ENCODE measurements around the gene PLCB1.

PLCB1 gene

DNA sequence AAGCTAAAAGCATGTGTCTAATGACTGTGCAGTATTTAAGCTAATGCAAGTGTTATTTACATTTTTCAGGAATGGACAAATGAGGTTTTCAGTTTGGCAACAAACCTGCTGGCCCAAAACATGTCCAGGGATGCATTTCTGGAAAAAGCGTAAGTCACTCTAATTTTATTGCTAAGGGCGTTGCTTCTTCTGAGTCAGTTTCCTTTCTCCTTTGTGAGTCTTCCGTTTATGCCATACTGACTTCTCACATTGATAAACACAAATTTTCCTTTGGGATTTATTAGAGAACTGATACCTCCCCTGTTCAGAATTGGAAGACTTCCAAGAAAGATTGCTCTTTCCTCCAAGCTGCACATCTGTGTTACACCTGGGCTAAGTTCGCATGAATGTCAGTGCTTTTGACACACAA lies 514.0 kb downstream of the PLCB1 start:
- FAIRE-seq, result no peak
- DNase-seq (ENCODE audit: low spot score), result no peak

DNA sequence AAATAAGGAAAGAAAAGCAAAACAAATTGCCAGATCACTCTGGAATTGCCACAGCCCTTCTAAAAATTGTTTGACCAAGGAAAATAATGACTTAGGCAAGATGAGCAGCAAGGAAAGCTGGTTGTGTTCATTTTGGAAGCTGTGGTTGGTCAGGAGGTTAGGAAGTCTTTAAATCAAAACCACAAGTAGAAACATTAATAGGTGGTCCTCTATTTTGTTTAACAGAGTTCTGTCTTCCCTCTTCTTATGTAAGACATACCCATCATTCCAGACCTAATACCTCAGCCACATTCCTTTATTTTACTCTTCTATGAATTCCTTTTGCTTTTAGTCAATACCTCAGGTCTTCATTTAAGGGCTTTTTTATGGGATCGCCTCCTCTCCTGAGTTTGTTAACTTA lies 514.6 kb downstream of the PLCB1 start:
- FAIRE-seq (no peak), DNase-seq (ENCODE audit: low spot score) (peak; percentile 49)

DNA sequence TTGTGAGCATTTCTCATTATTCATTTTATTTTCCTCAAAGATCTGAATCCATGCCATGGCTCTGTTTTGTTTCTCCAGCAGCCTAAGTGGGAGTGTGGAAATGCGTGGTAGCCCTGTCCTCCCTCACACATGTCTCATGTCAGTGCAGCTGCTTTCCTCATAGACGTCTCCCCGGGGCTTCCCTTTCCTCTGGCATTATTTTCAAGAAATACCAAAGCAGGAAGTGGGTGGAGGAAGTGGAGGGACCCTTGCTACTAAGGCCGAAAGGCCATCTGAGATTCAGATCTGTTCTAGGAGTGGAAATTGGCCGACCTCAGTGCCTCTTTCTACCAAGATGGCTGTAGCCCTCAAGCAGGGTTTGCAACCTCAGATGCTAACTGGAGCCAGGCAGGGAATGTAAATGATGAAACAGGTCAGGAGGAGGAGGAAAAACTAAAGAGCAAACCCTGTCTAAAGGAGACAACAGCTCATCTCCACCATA lies 515.9 kb downstream of the PLCB1 start:
- FAIRE-seq (no peak), DNase-seq (ENCODE audit: low spot score) (no peak)

DNA sequence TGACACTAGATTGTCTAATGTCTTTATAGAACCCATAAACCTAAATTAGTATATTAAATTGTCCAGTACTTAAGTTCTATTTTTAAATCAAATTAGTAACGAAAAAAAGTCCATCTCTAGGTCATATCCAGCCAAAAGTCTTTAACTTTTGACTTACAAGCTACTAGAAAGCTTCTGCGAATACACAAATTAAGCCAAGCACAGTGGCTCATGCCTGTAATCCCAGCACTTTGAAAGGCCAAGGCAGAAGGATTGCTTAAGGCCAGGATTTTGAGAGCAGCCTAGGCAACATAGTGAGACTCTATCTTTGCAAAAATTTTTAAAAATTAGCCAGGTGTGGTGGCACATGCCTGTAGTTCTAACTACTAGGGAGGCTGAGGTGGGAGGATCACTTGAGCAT lies 516.4 kb downstream of the PLCB1 start:
- FAIRE-seq, result no peak
- DNase-seq (ENCODE audit: low spot score), result no peak

DNA sequence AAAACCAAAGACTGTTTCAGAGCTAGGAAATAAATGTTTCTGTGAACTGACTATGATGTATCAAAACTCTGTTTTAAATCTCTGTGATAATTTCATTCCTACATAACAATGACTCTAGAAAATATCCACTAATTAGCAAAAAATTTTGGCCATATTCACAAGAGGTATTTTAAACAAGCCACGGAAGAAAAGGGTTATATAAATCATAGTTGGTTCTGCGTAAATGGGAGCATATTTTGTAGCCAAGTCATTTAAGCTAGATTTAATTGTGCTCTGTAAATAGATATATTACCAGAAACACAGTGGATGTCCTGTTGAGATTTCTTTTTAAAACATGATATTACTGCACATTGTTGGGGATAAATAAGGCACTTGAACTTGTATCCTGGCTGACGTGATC lies 520.3 kb downstream of the PLCB1 start:
- FAIRE-seq, result no peak

DNA sequence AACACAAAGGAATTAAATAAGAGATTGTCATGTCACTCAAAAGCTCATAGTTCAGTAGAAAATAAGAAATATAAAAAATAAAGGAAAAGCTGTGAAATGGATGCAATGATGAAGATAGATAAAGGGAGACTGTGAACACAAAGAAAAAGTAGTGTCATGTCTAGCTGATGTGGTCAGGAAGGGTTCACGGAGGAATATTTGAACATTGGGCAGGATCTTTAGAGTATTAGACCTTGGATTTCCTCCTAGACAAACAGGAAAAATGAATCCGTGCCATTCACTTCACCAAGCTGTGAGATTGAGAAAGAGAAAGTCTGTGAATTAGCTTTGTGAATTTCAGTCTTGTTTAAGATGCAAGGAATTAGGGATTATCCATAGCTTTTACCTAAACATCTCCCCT lies 522.4 kb downstream of the PLCB1 start:
- DNase-seq (ENCODE audit: low spot score) (no peak), FAIRE-seq (no peak)

More for the DNA sequence above, 520.3 kb downstream of the PLCB1 start:
- DNase-seq (ENCODE audit: low spot score), result no peak

DNA sequence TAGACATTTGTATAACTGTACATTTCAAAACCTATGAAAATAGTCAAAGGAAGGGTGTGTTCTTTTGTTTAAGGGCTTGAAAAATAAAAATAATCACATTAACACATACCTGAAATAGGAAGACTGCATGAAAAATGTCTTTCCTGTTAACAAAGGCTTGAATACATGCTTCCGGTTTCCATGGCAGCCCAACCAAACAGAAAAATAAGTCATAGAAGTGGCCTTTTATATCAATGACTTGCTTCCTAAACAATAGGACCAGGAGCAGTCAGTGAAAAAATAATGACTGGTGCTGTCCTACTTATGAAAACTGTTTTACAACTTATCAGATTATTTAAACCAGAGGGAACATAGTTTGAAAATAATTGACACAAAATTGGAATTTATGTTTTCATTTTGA lies 524.3 kb downstream of the PLCB1 start:
- no peak for FAIRE-seq
- no peak for DNase-seq (ENCODE audit: low spot score)

DNA sequence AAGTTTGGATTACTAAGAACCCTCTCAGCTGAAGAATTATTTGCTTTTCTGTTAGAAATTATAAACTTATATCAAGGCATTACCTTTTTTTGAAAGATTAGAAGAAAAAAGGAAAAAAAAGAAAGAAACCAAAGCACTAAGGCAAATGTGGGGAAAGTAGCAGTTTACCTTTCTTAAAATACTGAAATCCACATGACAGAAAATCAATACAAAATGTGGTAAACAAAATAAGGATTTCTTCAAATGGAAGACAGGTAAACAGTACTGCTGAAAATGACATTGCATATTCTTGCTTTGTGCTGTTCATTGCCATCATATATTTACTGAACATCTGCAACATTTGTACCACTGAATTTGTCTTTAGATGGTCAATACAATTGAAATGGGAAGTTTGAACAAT lies 525.6 kb downstream of the PLCB1 start:
- no peak for DNase-seq (ENCODE audit: low spot score)
- no peak for FAIRE-seq

DNA sequence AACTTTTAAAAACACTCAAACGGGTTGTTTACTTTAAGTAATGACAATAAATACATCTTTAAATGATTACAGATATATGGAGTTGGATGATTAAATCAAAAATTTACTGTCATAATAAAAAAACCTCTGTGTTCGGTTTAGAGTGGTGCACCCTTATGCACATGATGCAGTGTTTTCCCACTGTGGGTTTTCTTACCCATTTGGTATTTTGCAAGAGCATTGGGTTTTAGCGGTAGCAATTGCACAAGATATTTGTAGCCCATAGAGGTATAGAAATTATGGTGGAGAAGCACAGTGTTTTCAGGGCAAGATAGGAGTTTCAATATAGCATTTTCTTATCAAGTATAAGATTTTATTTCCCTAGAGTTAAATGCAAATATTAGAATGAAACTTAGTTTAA lies 526.0 kb downstream of the PLCB1 start:
- FAIRE-seq (no peak), DNase-seq (ENCODE audit: low spot score) (no peak)

DNA sequence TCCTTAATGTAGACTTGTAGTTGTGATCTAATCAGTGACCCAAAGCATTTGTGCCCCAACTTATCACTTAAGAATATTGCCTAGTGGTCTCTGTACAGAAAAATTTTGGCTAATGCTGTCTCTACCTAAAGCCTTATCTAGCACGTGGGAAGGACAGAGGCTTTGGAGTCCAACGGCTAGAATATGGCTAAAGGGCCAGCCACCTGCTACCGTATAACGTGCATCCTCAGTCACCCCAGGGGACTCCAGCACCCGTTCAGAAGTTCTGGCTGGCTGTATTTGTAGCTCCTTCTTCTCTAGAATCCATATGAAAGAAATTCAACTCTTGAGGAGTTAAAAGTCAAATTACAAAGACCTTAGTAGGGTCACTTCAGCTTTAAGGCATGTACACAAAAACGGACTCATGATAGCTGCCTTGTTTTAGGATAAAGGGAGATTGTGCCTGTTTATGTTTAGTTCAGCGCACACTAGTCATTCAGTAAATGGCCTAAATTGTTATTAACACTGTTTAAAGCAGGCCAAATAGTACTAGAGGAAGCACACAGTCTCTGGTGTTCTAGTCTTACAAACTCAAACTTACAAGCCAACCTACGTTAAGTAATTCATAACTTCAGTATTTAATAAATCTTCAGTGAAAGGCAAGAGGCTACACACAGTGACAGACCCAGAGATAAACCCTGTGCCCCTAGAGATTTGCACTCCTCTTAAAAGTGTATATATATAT lies 529.3 kb downstream of the PLCB1 start:
- FAIRE-seq (no peak), DNase-seq (ENCODE audit: low spot score) (no peak)

DNA sequence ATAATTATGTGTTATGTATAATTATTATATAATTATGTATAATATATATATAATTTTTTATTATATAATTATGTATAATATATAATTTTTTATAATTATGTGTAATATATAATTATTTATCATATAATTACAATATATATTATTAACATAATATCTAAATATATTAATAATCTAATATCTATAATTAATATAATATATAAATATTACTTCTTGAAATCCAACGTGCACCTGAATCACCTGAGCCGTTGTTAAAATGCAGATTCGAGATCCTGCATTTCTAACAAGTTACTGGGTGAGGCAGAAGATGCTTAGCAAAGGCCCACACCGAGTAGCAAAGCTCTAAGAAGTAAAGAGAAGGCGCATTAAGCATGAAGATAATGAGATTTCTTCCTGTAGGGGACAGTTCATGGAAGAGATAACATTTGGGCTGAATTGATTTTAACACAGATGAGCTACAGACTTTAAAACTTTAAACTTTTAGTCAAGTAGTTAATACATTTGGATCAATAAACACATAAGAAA lies 530.4 kb downstream of the PLCB1 start:
- no peak for DNase-seq (ENCODE audit: low spot score)
- no peak for FAIRE-seq

DNA sequence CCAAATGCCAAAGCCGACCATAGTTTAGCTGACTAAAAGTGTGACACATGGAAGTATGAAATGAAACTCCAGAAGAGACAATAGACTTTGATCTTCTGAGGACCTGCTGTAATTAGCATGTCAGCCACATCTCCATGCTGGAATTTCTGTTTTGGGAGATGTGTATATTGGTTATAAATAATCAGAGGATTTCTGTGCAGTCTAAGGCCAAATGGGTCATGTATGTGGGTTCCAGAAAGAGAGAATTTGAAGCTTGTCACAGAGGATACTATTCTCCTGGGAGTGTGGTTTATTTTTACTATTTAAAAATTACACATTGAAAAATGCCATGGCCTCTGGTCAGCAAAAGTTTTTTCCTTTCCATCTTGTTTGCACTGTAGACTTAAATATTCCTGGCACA lies 531.4 kb downstream of the PLCB1 start:
- FAIRE-seq (no peak), DNase-seq (ENCODE audit: low spot score) (no peak)

DNA sequence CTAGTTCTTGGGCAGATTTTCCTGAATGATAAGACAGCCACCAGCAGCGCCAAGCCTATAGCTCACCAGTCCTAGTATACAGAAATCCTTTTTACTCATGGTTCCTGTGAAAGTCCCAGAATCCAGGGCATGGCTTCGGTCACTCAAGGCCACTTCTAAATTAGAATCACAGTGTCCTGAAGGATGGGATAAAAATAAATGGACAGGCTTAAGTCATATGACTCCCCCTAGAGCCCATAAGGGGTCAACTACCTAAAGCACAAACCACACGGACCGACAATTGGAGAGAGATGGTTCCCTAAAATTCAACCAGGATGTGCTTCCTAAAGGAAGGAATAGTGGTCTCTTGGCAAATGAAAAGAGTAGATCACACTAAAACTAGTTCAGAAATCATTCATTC lies 532.7 kb downstream of the PLCB1 start:
- DNase-seq (ENCODE audit: low spot score), result no peak
- FAIRE-seq, result no peak

DNA sequence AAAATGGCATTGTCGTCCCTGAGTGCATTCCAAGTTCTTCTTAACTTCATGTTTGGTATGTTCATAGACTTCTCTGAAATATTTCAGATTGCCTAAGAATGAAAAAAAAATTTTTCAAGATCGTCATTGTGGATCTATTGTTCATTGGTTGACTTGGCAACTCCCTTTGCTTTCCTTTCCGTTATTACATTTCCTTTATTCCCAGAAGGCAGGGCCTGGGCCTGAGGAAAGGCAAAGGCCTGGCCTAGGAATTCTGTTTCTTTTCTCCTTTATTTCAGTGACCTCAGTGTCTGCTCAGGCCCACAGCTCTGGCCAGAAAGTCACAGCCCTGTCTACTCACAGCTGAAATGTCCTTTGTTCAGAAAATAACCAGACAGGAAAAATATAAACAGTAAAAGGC lies 535.2 kb downstream of the PLCB1 start:
- no peak for DNase-seq (ENCODE audit: low spot score)
- no peak for FAIRE-seq

DNA sequence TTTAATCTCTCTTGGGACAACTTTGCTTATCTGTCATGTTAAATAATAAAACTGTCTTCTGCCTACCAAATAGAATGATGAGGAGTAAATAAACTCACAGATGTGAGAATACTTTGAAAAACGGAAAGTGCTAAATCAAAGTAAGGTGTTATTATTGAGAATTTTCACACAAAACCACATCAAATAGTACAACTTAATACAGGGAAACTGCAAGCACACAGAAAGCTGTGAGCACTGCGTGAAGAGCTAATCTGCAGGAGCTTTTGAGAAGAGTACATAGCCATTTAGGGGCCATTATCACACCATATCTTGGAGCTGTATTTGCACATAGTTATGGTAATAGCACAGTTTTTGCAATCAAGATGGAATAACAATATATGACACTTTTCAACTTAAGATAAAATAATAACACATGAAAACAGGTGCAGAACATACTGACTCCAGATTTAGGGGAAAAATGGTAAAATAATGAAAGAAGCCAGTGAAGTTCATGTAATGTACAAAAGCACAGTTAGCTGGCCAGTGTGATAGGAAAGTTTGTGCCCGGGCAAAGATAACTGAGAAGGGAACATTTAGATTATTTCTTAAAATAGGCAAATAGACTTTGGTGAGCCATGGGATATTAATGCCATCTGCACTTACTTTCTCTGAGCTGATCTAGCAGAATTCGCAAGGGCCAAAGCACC lies 538.3 kb downstream of the PLCB1 start:
- FAIRE-seq, result no peak

DNA sequence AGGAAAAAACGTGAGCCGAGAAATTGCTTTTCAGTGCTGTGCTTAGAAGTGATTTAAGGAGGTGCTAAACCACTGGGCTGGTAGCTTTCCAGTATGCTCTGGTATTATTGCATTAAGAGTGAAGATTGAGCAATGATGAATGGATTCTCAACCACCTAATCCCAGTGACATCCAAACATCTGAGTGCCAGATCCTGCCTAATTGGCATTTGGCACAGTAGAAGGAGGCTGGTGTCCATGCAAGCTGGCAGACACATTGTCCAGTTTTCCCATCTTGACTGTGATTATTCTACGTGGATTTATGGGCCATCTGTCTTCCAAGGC lies 538.8 kb downstream of the PLCB1 start:
- DNase-seq (ENCODE audit: low spot score) (no peak), FAIRE-seq (no peak)

More for the DNA sequence above, 538.3 kb downstream of the PLCB1 start:
- DNase-seq (ENCODE audit: low spot score), result no peak

DNA sequence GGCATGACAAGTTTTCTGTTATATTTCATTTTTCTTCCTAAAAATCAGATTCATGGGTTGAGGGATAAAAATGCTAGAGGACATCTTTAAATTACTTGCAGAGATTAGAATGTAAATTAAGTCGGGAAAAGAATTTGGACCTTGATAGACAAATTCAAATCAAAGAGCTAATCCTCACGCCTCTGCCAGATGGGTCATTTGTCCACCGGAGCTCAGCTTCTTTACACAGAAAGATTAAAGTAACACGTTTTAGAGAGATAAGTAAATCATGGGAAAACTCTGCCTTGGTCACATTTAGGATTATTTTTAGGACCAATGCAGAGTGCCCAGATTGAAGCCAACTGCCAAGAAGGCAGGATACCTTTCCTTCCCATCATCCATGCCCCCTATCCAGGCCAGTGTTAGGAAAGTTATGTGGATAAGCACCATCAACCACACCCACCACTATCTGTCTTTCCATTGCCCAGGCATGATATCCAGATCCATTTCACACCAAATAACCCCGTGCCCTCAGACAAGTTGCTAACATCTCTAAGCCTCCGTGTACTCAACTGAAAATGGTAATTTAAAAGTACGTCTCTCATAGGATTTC lies 539.4 kb downstream of the PLCB1 start:
- no peak for DNase-seq (ENCODE audit: low spot score)

DNA sequence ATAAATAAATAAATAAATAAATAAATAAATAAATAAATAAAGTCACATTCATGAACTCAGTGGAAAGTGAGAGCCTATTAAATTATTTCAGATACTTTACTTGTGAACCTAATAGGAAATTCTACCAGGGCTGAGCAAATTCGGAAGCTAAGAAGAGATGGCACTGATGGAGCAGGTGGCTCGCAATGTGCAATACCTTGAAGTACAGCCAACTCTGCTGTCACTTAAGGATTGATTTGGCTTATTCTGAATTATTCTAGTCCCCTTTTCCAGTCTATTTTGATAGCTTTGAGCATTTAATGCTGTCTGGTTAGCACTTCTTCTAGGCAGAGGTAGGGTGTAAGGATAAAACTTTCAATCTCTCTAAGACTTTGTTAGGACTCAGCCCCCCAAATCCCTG lies 541.0 kb downstream of the PLCB1 start:
- DNase-seq (ENCODE audit: low spot score) (no peak), FAIRE-seq (no peak)

More for the DNA sequence above, 539.4 kb downstream of the PLCB1 start:
- no peak for FAIRE-seq

DNA sequence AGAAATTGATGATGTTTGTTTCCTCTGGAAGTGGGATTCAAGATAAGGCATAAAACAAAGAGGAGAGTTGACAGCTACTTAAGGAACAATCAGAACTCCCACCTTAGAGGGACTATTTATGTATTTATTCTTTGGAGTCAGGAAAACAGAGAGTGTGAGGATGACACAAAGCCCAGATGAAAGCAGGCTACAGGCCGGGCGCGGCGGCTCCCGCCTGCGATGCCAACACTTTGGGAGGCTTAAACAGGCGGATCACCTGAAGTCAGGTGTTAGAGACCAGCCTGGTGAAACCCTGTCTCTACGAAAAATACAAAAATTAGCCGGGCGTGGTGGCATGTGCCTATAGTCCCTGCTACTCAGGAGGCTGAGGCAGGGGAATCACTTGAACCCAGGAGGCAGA lies 543.8 kb downstream of the PLCB1 start:
- FAIRE-seq (no peak), DNase-seq (ENCODE audit: low spot score) (no peak)

DNA sequence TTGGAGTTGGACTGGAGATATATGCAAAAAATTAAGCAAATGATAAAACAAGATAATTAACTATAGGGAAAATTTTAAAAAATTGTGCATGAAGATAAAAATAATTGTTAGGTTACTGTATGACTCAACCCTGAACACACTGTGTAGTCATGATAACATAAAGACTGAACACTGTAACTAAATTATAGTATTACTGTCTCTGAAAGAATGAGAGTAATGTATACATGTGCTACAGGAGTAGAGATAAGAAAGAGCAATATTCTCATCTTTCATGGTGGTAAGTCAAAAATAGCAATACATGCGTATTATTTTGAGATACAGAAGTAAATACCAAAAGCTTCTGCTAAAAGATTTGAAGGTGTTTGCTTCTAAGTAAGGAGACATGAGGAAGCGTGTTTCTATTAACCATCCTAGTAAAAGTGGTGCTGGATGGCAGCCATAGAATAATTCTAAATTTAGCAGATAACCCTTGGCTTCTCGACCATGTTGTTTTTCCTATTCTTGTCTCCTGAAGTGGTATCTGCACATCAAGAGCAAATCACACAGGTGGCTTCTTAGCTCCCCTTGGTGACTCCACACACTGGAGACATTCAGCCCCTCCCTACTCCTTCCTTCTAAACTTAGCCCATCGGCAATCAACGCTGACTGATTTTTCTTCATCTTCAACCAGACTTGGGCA lies 546.2 kb downstream of the PLCB1 start:
- DNase-seq (ENCODE audit: low spot score) (no peak), FAIRE-seq (no peak)

DNA sequence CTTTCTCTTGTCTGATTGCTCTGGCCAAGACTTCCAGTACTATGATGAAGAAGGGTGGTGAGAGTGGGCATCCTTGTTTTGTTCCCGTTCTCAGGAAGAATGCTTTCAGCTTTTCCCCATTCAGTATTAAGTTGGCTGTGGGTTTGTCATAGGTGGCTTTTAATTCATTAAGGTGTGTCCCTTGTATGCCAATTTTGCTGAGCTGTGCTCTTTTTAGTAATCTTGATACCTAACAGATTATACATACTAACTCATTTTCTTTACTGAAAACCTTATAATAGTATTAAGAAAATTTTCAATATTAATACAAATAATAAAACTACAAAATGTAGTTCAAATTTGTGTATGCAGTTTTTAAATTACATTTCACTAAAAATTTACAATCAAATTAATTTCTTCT lies 557.3 kb downstream of the PLCB1 start:
- DNase-seq (ENCODE audit: low spot score), result no peak
- no peak for FAIRE-seq

DNA sequence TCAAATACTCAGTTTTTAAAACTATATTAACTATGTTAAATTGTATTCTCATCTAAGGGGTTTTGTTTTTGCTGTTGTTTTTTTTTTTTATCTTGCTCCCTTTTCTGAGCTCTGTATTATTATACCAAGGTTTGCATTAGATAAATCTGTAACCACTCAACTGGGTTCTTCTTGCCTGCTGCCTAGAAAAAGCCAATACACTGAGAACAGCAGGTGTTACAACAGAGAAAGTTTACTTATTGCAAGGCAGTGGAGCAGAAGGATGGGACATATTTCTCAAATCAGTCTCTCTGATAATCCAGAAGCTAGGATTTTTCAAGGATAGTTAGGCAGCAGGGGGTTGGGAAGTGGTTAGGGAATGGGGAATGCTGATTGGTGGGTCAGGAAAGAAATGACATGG lies 558.0 kb downstream of the PLCB1 start:
- DNase-seq (ENCODE audit: low spot score) (no peak), FAIRE-seq (no peak)

Data from RCC 7860 (cell line).